C4-2B (cell line): ENCODE results near the gene TIA1.
"Not testable (repeated sequence)": the region's sequence is repeated elsewhere in the genome, so short reads cannot be mapped to it uniquely, and the experiment has no call there.

Experiments
- H3K27ac ChIP-seq: fragments of 450-650 bp; 2 replicates; pipeline ENCODE4 v1.5.1; 2017
- ZFX ChIP-seq: fragments of 450-650 bp; IDR thresholded peaks from 2 replicates; pipeline ENCODE4 v1.6.1; 2017
- TF ChIP-seq, protein P1 (sequence below): fragments of 450-650 bp; conservative IDR thresholded peaks from 2 replicates; pipeline ENCODE4 v1.5.1; 2017; ENCODE audit warnings: mild to moderate bottlenecking

TIA1 gene

DNA sequence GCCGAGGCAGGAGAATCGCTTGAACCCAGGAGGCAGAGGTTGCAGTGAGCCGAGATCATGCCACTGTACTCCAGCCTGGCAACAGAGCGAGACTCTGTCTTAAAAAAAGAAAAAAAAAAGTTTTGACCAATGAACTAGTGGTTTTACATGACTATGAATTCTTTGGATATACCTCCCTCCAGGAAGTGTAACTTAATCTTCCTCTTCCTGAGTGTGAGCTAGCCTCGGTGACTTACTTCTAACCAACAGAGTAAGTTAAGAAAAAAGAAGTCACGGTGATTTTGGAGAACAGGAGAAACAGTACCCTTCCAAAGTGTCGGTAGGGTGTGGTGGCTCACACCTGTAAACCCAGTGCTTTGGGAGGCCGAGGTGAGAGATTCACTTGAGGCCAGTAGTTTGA, 7.1 kb downstream of the TIA1 start:
- no peak overlapping the region for H3K27ac ChIP-seq
- TF ChIP-seq, protein P1, sequence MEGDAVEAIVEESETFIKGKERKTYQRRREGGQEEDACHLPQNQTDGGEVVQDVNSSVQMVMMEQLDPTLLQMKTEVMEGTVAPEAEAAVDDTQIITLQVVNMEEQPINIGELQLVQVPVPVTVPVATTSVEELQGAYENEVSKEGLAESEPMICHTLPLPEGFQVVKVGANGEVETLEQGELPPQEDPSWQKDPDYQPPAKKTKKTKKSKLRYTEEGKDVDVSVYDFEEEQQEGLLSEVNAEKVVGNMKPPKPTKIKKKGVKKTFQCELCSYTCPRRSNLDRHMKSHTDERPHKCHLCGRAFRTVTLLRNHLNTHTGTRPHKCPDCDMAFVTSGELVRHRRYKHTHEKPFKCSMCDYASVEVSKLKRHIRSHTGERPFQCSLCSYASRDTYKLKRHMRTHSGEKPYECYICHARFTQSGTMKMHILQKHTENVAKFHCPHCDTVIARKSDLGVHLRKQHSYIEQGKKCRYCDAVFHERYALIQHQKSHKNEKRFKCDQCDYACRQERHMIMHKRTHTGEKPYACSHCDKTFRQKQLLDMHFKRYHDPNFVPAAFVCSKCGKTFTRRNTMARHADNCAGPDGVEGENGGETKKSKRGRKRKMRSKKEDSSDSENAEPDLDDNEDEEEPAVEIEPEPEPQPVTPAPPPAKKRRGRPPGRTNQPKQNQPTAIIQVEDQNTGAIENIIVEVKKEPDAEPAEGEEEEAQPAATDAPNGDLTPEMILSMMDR = no peak
- TF ChIP-seq ZFX = no peak

DNA sequence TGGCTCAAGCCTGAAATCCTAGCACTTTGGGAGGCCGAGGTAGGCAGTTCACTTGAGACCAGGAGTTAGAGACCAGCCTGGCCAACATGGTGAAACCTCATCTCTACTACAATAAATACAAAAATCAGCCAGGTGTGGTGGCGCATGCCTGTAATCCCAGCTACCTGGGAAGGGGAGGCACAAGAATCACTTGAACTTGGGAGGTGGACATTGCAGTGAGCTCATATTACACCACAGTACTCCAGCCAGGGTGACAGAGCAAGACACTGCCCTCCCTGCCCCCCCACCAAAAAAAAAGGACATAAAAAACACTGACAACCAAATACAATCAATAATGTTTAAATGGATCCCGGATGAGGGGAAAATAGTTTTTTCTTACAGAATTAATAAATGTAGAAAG, 7.8 kb downstream of the TIA1 start:
- no peak for TF ChIP-seq ZFX
- TF ChIP-seq, protein P1 = no peak

DNA sequence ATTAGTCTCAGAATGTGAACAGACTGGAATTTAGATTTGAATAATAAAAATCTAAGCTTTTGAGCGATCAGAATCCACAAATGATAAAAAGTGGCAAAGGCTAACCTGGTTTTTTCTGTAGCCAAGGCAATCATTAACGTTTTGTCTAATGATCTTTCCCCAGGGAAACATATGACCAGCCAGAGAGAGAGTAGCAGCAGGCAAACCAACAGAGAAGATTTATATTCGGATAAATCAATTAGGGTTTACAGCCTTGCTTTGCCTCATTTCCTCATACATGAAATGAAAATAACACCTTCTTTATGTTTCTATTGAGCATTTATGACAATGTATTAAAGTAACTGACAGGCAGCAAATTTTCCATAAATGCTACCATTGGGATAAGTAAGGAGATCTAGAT, 14.5 kb downstream of the TIA1 start:
- no peak overlapping the region for H3K27ac ChIP-seq
- TF ChIP-seq ZFX = no peak
- TF ChIP-seq, protein P1 = no peak

More for the DNA sequence above, 7.8 kb downstream of the TIA1 start:
- H3K27ac ChIP-seq = no peak overlapping the region

DNA sequence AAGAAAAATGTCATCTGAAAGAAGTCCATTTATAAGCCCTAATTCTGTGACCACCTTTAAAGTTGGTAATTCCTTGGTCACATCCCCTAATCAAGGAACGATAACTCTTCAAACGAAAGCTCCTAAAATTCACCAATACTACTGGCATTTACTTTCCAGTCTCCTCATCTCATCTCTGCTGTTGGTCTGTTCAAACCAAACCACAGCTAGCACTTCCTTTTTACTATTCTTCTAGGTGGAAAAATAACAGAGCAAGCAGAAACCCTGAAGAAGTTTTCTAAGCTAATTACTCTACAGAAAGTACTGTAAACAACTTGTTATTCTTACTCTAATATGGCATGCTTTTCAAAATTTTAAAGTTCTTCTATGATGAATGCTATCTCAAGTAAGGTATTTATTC, 21.6 kb downstream of the TIA1 start:
- no peak overlapping the region for H3K27ac ChIP-seq
- TF ChIP-seq, protein P1 = no peak
- no peak for TF ChIP-seq ZFX

DNA sequence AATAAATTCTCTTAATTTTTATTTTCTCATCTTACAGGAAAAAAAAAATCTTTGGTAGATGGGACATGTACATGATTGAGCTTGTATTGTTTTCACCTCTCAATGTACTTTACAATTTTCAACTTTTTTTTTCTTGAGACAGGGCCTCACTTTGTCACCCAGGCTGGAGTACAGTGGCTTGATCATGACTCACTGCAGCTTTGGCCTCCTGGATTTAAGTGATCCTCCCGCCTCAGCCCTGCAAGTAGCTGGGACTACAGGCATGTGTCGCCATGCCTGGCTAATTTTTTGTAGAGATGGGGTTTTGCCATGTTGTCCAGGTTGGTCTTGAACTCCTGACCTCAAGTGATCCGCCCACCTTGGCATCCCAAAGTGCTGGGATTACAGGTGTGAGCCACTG, 25.1 kb downstream of the TIA1 start:
- not testable (repeated sequence) for H3K27ac ChIP-seq

DNA sequence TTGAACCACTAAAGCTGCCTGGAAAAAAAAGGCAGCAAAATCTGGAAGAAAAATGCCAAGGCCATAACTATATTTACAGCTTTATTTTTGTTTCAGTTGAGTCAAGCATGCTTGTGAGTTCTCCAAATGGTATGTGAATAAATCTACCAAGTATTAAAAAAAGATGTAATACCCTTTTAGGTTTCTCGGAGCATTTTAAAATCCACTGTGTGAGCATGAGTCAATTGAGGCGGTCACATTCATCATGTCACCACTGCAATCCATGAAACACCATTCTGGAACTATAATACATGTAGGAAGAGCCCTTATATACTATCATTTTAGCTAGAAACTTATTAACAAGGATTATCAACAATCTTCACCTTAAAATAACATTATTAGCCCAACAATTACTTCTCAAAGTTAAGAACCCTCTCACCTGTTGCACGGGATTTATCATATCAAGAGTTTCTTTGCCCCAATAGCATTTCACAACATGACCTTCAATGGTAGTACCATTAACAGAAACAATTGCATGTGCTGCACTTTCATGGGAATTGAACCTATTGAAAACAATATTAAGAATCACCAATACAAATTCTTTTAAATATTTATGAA, 33.4 kb downstream of the TIA1 start:
- no peak overlapping the region for H3K27ac ChIP-seq
- TF ChIP-seq, protein P1 = no peak
- no peak for TF ChIP-seq ZFX

DNA sequence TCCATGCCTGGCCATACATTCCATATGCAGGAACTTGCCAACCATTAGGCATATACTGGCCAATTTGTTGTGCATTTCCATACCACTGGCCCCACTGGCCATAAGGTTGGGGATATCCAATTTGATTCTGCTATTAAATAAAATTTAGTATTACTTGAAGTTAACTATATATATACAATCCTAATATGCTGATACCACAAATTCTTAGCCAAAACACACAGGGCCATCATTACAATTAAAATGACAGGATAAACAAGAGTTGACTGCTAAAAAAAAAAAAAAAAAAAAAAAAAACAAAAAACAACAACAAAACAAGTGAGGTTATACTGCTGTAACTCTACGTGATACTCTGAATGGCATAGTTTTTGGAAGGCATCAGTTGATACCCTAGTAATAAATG, 34.1 kb downstream of the TIA1 start:
- TF ChIP-seq, protein P1 = no peak
- no peak for TF ChIP-seq ZFX
- no peak overlapping the region for H3K27ac ChIP-seq

DNA sequence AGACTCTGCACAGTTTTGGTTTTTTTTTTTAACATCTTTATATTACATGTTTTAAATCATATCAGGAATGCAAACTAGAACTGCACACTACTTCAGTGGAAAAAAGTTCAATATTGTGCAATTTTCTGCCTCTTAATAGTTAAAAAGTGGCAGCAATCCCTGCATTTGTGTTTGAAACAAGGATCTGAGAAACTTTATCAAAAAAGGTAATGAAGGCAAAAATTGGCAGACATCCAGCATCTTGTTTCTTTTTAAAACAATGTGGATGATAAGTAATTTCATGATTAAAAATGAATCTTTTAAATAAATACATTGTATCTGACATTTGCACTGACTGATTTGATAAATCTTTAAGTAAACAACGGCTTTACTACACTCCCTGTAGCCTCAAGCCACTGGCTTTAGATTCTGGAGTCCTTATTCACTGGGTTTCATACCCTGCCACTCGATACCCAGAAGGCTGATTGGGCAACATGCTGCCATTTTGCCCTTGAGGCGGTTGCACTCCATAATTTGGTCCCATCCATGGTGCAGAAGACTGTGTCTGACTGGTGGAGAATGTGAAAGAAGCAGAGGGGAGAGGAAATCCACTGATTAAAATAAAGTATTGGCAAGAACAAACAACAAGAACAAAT, 36.0 kb downstream of the TIA1 start:
- TF ChIP-seq, protein P1 = no peak
- TF ChIP-seq ZFX = no peak
- no peak overlapping the region for H3K27ac ChIP-seq
